K562 (cell line): ENCODE results near the gene ZNF292.

Source experiments
- CBX2 ChIP-seq: fragments of 200-600 bp; sonication (generic); IDR thresholded peaks from one replicate; pipeline ENCODE4 v1.6.1; 2012; ENCODE audit warnings: mild to moderate bottlenecking, low read length, inconsistent platforms; ENCODE audit not compliant: insufficient read depth, poor library complexity, severe bottlenecking
- CBX8 ChIP-seq: fragments of 200-600 bp; sonication (generic); IDR thresholded peaks from 2 replicates; pipeline ENCODE4 v1.6.1; 2012; ENCODE audit warnings: borderline replicate concordance, mixed run types, low read depth, mild to moderate bottlenecking, moderate library complexity, mixed read lengths, low read length, control low read depth, inconsistent platforms; ENCODE audit not compliant: poor library complexity, severe bottlenecking; ENCODE audit errors: extremely low read depth
- CC2D1A ChIP-seq: fragments of 450-650 bp; IDR thresholded peaks from 2 replicates; pipeline ENCODE4 v1.6.1; 2017; ENCODE audit warnings: mild to moderate bottlenecking
- ELF4 ChIP-seq: fragments of 450-650 bp; formaldehyde crosslinking; IDR thresholded peaks from 2 replicates; pipeline ENCODE4 v1.4.0; 2022; ENCODE audit warnings: missing genetic modification characterization
- EP300 ChIP-seq: IDR thresholded peaks from 2 replicates; pipeline ENCODE4 v1.6.1; 2012; ENCODE audit warnings: low read length, improper control_type of control experiment
- FOS ChIP-seq: IDR thresholded peaks from 3 replicates; pipeline ENCODE4 v1.6.1; 2011; ENCODE audit not compliant: insufficient read length; ENCODE audit errors: extremely low read depth
- KAT7 ChIP-seq: sonication (generic); formaldehyde crosslinking; IDR thresholded peaks from 2 replicates; pipeline ENCODE4 v1.8.0; 2022; ENCODE audit warnings: missing genetic modification reagents, mild to moderate bottlenecking, borderline replicate concordance
- NR2F6 ChIP-seq: fragments of 450-650 bp; formaldehyde crosslinking; IDR thresholded peaks from 2 replicates; pipeline ENCODE4 v1.4.0; 2020; ENCODE audit warnings: mild to moderate bottlenecking
- POLR2A ChIP-seq: fragments of 450-650 bp; conservative IDR thresholded peaks from 2 replicates; pipeline ENCODE4 v1.6.1; 2016
- TAF1 ChIP-seq: IDR thresholded peaks from 2 replicates; pipeline ENCODE4 v1.6.1; 2011; ENCODE audit warnings: mild to moderate bottlenecking, low read length, moderate library complexity; ENCODE audit not compliant: insufficient read depth, control insufficient read depth, severe bottlenecking; ENCODE audit errors: extremely low read depth
- TAF7 ChIP-seq: fragments of 450-650 bp; IDR thresholded peaks from 2 replicates; pipeline ENCODE4 v1.6.1; 2016; ENCODE audit warnings: missing genetic modification characterization, missing compliant biosample characterization
- TF ChIP-seq, protein P1 (sequence below), 3 experiments: IDR thresholded peaks in 2 of 3; conservative IDR thresholded peaks in 1 of 3; 2 replicates each; pipeline ENCODE4 v1.5.1; 2011 to 2012; ENCODE audit warnings: low read length in 3 of 3, mild to moderate bottlenecking in 3 of 3, control low read depth in 2 of 3, improper control_type of control experiment in 1 of 3, inconsistent platforms in 1 of 3, low read depth in 1 of 3, mixed read lengths in 1 of 3, moderate library complexity in 1 of 3; ENCODE audit not compliant: insufficient read depth in 2 of 3
- TF ChIP-seq, protein P2 (sequence below): fragments of 250-450 bp; sonication (Bioruptor Pico); IDR thresholded peaks from 2 replicates; pipeline ENCODE4 v1.4.0; 2020; ENCODE audit warnings: mild to moderate bottlenecking

DNA sequence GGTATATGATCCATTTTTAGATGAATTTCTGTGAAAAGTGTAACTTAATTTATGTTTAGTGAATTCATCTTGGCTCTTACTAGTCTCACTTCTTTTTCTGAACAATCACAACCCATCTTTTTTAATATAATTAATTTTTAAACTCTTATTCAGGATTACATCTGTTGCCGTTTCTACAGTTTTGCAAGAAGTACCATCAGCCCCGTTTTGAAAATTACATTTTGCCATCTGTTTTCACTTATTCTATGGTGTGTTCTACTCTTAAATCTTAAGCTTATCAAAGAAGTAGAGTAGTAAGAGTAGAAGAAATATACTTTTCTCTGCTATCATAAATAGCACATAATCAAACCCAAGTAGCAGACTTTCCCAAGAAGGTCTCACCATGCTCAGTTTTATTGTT is 70.1 kb downstream of the ZNF292 start:
- TF ChIP-seq ELF4 (CRISPR knock-in tag) (no peak), CC2D1A (no peak), CBX2 (no peak), TAF7 (tag) (no peak), FOS (no peak), NR2F6 (no peak), EP300 (no peak), KAT7 (CRISPR knock-in tag) (no peak), POLR2A (no peak), CBX8 (no peak), TAF1 (no peak)
- TF ChIP-seq, protein P1, sequence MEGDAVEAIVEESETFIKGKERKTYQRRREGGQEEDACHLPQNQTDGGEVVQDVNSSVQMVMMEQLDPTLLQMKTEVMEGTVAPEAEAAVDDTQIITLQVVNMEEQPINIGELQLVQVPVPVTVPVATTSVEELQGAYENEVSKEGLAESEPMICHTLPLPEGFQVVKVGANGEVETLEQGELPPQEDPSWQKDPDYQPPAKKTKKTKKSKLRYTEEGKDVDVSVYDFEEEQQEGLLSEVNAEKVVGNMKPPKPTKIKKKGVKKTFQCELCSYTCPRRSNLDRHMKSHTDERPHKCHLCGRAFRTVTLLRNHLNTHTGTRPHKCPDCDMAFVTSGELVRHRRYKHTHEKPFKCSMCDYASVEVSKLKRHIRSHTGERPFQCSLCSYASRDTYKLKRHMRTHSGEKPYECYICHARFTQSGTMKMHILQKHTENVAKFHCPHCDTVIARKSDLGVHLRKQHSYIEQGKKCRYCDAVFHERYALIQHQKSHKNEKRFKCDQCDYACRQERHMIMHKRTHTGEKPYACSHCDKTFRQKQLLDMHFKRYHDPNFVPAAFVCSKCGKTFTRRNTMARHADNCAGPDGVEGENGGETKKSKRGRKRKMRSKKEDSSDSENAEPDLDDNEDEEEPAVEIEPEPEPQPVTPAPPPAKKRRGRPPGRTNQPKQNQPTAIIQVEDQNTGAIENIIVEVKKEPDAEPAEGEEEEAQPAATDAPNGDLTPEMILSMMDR (IDR thresholded peaks at IDR 0.05 in 2 of 3, conservative IDR thresholded peaks at IDR 0.05 in 1 of 3; ENCODE audit: insufficient read depth in 2 of 3, low read depth in 1 of 3, low read length in 3 of 3), result no peak
- TF ChIP-seq, protein P2, sequence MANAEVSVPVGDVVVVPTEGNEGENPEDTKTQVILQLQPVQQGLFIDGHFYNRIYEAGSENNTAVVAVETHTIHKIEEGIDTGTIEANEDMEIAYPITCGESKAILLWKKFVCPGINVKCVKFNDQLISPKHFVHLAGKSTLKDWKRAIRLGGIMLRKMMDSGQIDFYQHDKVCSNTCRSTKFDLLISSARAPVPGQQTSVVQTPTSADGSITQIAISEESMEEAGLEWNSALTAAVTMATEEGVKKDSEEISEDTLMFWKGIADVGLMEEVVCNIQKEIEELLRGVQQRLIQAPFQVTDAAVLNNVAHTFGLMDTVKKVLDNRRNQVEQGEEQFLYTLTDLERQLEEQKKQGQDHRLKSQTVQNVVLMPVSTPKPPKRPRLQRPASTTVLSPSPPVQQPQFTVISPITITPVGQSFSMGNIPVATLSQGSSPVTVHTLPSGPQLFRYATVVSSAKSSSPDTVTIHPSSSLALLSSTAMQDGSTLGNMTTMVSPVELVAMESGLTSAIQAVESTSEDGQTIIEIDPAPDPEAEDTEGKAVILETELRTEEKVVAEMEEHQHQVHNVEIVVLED (CRISPR knock-in tag), result no peak
